ENCODE data around the gene PCNX2.
A peak's percentile ranks its signal among the peaks of the same experiment; 100 is the strongest.

Gene PCNX2

GRCh38 chr1:232954594-232955365 lies 340.7 kb downstream of the PCNX2 start:
- H3K36me3 ChIP-seq (ENCODE audit: low read length) = peaks cover 15% of the 10 kb centered on the region
- H3K79me2 ChIP-seq (ENCODE audit: insufficient read depth, low read length) = peaks cover 23% of the 10 kb centered on the region; the same call in 1 of the 2 replicates
- H2AFZ ChIP-seq (ENCODE audit: low read depth, low read length, severe bottlenecking) = no peak overlapping the region
- H3K9me3 ChIP-seq (ENCODE audit: insufficient read depth, low read length) = peaks cover 3% of the 10 kb centered on the region; the same call in 1 of the 2 replicates
- H3K27me3 ChIP-seq (ENCODE audit: low read length) = no peaks in the 10 kb centered on the region
- H3K9me2 ChIP-seq (replicated peaks; ENCODE audit: insufficient read depth, low read length) = no peaks in the 10 kb centered on the region
- H3F3A ChIP-seq (ENCODE audit: insufficient read depth) = no peaks in the 10 kb centered on the region; the same call in 1 of the 2 replicates
- H4K20me1 ChIP-seq (ENCODE audit: low read depth, low read length) = no peaks in the 10 kb centered on the region
- TF ChIP-seq CTCF (IDR thresholded peaks at IDR 0.05; ENCODE audit: insufficient read depth, low read length, poor library complexity, severe bottlenecking) = no peak
- no peak for TF ChIP-seq EZH2phosphoT487 (conservative IDR thresholded peaks at IDR 0.05; ENCODE audit: low read length)
- H3K27ac ChIP-seq (ENCODE audit: low read depth, low read length) = no peak overlapping the region
- no peak overlapping the region for H3K4me2 ChIP-seq (ENCODE audit: low read depth, low read length, poor library complexity, severe bottlenecking)
- no peak overlapping the region for H3K4me3 ChIP-seq (ENCODE audit: insufficient read depth, low read length, poor library complexity, severe bottlenecking)
- H3K9ac ChIP-seq (ENCODE audit: low read length) = no peak overlapping the region

GRCh38 chr1:232952514-232953499 lies 342.7 kb downstream of the PCNX2 start:
- Histone ChIP-seq H3K9me3 (ENCODE audit: insufficient read depth, low read length) (no peaks in the 10 kb centered on the region), H2AFZ (ENCODE audit: low read depth, low read length, severe bottlenecking) (no peak overlapping the region), H3K9me2 (replicated peaks; ENCODE audit: insufficient read depth, low read length) (no peaks in the 10 kb centered on the region), H3F3A (ENCODE audit: insufficient read depth) (no peaks in the 10 kb centered on the region; the same call in 1 of the 2 replicates), H3K27ac (ENCODE audit: low read depth, low read length) (no peak overlapping the region; the same call in 1 of the 2 replicates), H4K20me1 (ENCODE audit: low read depth, low read length) (no peaks in the 10 kb centered on the region), H3K9ac (ENCODE audit: low read length) (no peak overlapping the region; the same call in 1 of the 2 replicates), H3K36me3 (ENCODE audit: low read length) (peaks cover 6% of the 10 kb centered on the region; the same call in 1 of the 2 replicates), H3K4me2 (ENCODE audit: low read depth, low read length, poor library complexity, severe bottlenecking) (peak overlapping the region; percentile 64), H3K79me2 (ENCODE audit: insufficient read depth, low read length) (peaks cover 23% of the 10 kb centered on the region; the same call in 1 of the 2 replicates), H3K27me3 (ENCODE audit: low read length) (no peaks in the 10 kb centered on the region), H3K4me3 (ENCODE audit: insufficient read depth, low read length, poor library complexity, severe bottlenecking) (no peak overlapping the region)
- peak; percentile 63 for TF ChIP-seq CTCF (IDR thresholded peaks at IDR 0.05; ENCODE audit: insufficient read depth, low read length, poor library complexity, severe bottlenecking)
- no peak for TF ChIP-seq EZH2phosphoT487 (conservative IDR thresholded peaks at IDR 0.05; ENCODE audit: low read length)

GRCh38 chr1:232951605-232952004 lies 343.9 kb downstream of the PCNX2 start:
- H3K4me3 ChIP-seq (ENCODE audit: insufficient read depth, low read length, poor library complexity, severe bottlenecking) = peak overlapping the region; percentile 97
- no peak overlapping the region for H2AFZ ChIP-seq (ENCODE audit: low read depth, low read length, severe bottlenecking)
- no peaks in the 10 kb centered on the region for H3K9me3 ChIP-seq (ENCODE audit: insufficient read depth, low read length)
- H3K27me3 ChIP-seq (ENCODE audit: low read length) = no peaks in the 10 kb centered on the region
- no peaks in the 10 kb centered on the region for H4K20me1 ChIP-seq (ENCODE audit: low read depth, low read length)
- peak overlapping the region; percentile 46 for H3K27ac ChIP-seq (ENCODE audit: low read depth, low read length)
- peak overlapping the region; percentile 64 for H3K4me2 ChIP-seq (ENCODE audit: low read depth, low read length, poor library complexity, severe bottlenecking)
- no peaks in the 10 kb centered on the region for H3K36me3 ChIP-seq (ENCODE audit: low read length)
- H3K9me2 ChIP-seq (replicated peaks; ENCODE audit: insufficient read depth, low read length) = no peaks in the 10 kb centered on the region
- TF ChIP-seq EZH2phosphoT487 (conservative IDR thresholded peaks at IDR 0.05; ENCODE audit: low read length) (no peak), CTCF (IDR thresholded peaks at IDR 0.05; ENCODE audit: insufficient read depth, low read length, poor library complexity, severe bottlenecking) (no peak)
- peaks cover 23% of the 10 kb centered on the region; the same call in 1 of the 2 replicates for H3K79me2 ChIP-seq (ENCODE audit: insufficient read depth, low read length)
- no peaks in the 10 kb centered on the region; the same call in 1 of the 2 replicates for H3F3A ChIP-seq (ENCODE audit: insufficient read depth)
- H3K9ac ChIP-seq (ENCODE audit: low read length) = peak overlapping the region; percentile 84
